ENCODE measurements around the gene FBXW4.
"Not testable (repeated sequence)": the region's sequence is repeated elsewhere in the genome, so short reads cannot be mapped to it uniquely, and the experiment has no call there.

FBXW4 gene

DNA sequence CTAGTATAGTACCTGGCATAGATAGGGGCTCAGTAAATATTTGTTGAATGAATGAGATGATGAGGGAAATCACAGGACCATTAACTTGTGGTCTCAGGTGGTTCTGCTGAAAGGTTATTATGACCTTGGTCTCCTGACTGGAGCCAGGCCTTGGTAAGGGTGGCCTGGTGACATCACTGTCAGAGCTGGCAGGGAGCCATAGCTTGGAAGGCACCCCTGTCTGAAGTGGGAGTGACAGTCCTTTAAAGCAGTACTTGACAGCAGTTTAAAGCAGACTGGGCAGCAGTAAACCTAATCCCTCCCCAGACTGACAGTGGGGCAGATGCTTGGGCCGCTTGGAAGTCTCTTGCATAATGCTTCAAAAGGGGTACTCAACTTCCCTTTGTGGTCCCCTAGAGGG lies 93.4 kb downstream of the FBXW4 start:
- Histone ChIP-seq H3K27me3 (replicated peaks) (no peaks in the 10 kb centered on the region), H3K4me3 (ENCODE audit: low read depth, low read length) (no peak overlapping the region), H3K27ac (no peak overlapping the region), H3K36me3 (replicated peaks) (no peaks in the 10 kb centered on the region)
- TF ChIP-seq, protein P1, sequence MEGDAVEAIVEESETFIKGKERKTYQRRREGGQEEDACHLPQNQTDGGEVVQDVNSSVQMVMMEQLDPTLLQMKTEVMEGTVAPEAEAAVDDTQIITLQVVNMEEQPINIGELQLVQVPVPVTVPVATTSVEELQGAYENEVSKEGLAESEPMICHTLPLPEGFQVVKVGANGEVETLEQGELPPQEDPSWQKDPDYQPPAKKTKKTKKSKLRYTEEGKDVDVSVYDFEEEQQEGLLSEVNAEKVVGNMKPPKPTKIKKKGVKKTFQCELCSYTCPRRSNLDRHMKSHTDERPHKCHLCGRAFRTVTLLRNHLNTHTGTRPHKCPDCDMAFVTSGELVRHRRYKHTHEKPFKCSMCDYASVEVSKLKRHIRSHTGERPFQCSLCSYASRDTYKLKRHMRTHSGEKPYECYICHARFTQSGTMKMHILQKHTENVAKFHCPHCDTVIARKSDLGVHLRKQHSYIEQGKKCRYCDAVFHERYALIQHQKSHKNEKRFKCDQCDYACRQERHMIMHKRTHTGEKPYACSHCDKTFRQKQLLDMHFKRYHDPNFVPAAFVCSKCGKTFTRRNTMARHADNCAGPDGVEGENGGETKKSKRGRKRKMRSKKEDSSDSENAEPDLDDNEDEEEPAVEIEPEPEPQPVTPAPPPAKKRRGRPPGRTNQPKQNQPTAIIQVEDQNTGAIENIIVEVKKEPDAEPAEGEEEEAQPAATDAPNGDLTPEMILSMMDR (IDR thresholded peaks at IDR 0.05; ENCODE audit: low read depth, low read length, missing control alignments) = no peak
- DNase-seq = no peak
- in situ Hi-C loops (cut with HindIII; ENCODE audit: low pct_ligation_motif_present, low sequenced_read_pairs) = no loop called here

DNA sequence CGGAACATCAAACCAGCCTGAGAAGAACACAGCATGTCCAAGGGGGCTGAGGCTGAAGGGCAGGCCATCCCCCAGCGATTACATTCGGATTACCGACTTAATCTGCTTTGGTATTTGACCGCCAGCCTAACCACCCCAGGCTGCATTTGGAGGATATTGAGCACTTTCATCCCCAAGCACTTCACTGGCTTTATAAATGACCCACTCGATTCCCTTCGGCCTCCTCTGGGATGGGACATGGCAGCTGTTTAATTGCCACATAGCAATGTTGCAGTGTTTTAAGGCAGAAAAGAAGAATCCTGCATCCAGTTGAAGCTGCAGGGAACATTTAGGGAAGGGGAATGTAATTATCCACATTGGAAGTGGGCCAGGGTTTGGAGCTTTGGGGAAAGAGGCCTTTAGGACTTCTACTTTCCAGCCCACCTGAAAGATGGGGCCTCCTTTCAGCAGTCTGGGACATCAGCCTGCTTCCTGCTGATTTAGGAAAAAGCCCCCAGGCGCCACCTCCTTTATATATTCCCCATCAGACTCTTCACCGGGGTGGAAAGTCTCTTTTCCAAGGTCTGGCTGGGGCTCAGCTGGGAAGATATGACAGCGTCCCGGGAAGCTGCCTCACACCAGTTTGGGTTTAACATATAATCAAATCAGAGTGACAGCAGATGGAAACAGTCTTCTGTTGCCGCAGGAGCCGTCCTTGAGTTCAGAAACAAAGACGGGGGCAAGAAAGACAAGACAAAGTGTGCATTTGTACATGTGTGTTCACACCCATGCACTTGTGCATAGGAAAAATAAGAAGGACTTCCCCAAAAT lies 97.7 kb downstream of the FBXW4 start:
- no peak for DNase-seq
- H3K4me3 ChIP-seq (ENCODE audit: low read depth, low read length) = no peak overlapping the region
- no peak overlapping the region for H3K27ac ChIP-seq
- in situ Hi-C loops (cut with HindIII; ENCODE audit: low pct_ligation_motif_present, low sequenced_read_pairs) = no loop called here
- no peaks in the 10 kb centered on the region for H3K36me3 ChIP-seq (replicated peaks)
- no peaks in the 10 kb centered on the region for H3K27me3 ChIP-seq (replicated peaks)
- TF ChIP-seq, protein P1 (IDR thresholded peaks at IDR 0.05; ENCODE audit: low read depth, low read length, missing control alignments) = no peak

DNA sequence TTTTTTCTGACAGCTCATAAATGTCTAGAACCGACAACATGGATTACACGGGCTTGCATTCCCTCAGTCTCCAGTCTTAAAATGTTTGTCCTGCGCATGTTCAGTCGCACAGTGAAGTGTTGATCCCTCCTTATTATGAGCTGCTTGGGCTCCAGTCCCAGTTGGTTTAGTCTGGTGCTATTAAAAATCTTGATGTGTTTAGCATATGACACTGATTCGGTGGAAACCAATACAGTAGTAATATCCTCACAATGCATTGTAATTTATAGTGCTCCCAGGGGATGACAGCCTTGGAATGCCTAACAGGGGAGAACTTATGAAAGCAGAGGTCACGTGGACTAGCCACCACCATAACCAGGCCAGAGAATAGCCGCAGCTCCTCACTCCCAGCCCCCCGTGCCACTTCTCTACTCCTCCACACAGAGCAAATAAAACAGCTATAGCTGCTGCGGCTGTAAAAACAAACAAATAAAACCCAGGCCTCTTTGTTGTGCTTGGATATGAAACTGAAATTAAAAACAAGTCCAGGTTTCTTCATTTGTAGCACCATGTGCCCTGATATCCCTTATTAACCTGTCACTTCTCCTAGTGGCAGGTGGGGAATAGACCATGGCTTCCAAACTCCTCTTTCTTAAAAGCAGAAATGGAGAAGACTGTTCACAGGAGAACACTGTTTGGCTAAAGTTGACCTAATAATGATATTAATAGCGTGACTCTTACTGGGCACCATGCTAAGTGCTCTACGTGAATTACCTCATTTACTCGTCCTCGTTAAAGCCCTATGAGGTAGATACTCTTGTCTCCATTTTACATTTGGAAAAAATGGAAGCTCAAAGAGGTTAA lies 99.2 kb downstream of the FBXW4 start:
- Histone ChIP-seq H3K4me3 (ENCODE audit: low read depth, low read length) (no peak overlapping the region), H3K27me3 (replicated peaks) (no peaks in the 10 kb centered on the region), H3K27ac (no peak overlapping the region), H3K36me3 (replicated peaks) (no peaks in the 10 kb centered on the region)
- TF ChIP-seq, protein P1 (IDR thresholded peaks at IDR 0.05; ENCODE audit: low read depth, low read length, missing control alignments) = no peak
- in situ Hi-C loops (cut with HindIII; ENCODE audit: low pct_ligation_motif_present, low sequenced_read_pairs) = no loop called here
- no peak for DNase-seq

DNA sequence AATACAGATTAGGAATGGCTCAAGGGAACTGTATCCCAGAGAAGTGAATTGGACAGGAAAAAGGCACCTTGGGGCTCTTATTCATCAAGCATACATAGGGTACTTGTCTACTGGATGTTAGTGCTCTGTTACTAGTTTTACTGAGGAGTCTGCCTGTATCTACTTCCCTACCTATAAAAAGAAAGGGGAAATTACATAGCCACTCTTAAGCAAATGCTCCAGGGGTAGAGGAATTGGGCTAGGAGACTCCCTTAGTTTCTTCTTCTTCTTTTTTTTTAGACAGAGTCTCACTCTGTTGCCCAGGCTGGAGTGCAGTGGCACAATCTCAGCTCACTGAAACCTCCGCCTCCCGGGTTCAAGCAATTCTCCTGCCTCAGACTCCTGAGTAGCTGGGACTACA lies 101.6 kb downstream of the FBXW4 start:
- DNase-seq; H3K4me3 ChIP-seq (ENCODE audit: low read depth, low read length); H3K27ac ChIP-seq; H3K27me3 ChIP-seq (replicated peaks); in situ Hi-C loops (cut with HindIII; ENCODE audit: low pct_ligation_motif_present, low sequenced_read_pairs); H3K36me3 ChIP-seq (replicated peaks): not testable (repeated sequence)

DNA sequence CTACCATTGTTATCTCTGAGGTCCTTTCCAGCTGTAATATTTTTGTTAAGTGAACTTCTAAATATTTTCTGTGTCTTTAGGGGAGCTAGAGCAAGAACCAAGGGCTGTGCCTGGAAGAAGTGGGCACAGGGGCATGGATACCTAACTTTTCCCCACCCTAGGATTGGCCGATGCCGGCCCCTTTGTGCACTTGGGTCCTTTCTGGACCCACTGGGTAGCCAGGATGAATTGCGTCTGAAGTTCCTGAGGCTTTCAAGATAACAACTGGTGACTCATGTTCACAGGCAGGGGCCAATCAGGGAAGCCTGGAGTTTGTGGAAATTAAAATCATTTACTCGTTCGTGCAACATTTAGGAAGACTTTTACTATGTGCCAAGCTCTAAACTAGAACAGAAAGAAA lies 106.1 kb downstream of the FBXW4 start:
- H3K36me3 ChIP-seq (replicated peaks) = no peaks in the 10 kb centered on the region
- H3K4me3 ChIP-seq (ENCODE audit: low read depth, low read length) = peak overlapping the region; percentile 98
- TF ChIP-seq, protein P1 (IDR thresholded peaks at IDR 0.05; ENCODE audit: low read depth, low read length, missing control alignments) = no peak
- H3K27ac ChIP-seq = no peak overlapping the region
- in situ Hi-C loops (cut with HindIII; ENCODE audit: low pct_ligation_motif_present, low sequenced_read_pairs) = no loop called here
- DNase-seq = peak; percentile 70
- no peaks in the 10 kb centered on the region for H3K27me3 ChIP-seq (replicated peaks)

Measured in brain microvascular endothelial cell (primary cell).